GM12891 (cell line): ENCODE data around the gene TRIO.

ENCODE experiments used
- DNase-seq: peaks from one replicate; pipeline ENCODE4 v3.0.0; 2011; ENCODE audit warnings: low spot score; ENCODE audit not compliant: insufficient read length
- FAIRE-seq: peaks from 2 replicates; lab custom pipeline; 2011; peaks lifted over from hg19 to GRCh38; lab: Jason Lieb, UNC
- PAX5 ChIP-seq: IDR thresholded peaks from 2 replicates; pipeline ENCODE4 v1.6.1; 2011; ENCODE audit warnings: low read length, moderate library complexity, mild to moderate bottlenecking; ENCODE audit not compliant: insufficient read depth, severe bottlenecking
- POLR2A ChIP-seq: IDR thresholded peaks from 2 replicates; pipeline ENCODE4 v1.6.1; 2011; ENCODE audit warnings: low read depth, low read length, control low read depth
- POLR2AphosphoS5 ChIP-seq: IDR thresholded peaks from 2 replicates; pipeline ENCODE4 v1.6.1; 2011; ENCODE audit warnings: low read depth, low read length, control low read depth
- POU2F2 ChIP-seq: IDR thresholded peaks from 2 replicates; pipeline ENCODE4 v1.6.1; 2011; ENCODE audit warnings: low read depth, mild to moderate bottlenecking, control low read depth, low read length, moderate library complexity
- SPI1 ChIP-seq: IDR thresholded peaks from 2 replicates; pipeline ENCODE4 v1.6.1; 2011; ENCODE audit warnings: low read depth, low read length, control low read depth
- TAF1 ChIP-seq: IDR thresholded peaks from 2 replicates; pipeline ENCODE4 v1.6.1; 2011; ENCODE audit warnings: low read depth, low read length, control low read depth

Gene TRIO

GRCh38 chr5:14153071-14153864 lies 10.1 kb downstream of the TRIO start:
- FAIRE-seq, result no peak
- no peak for TF ChIP-seq SPI1
- no peak for TF ChIP-seq POLR2A
- no peak for TF ChIP-seq POLR2AphosphoS5
- no peak for TF ChIP-seq TAF1
- TF ChIP-seq PAX5, result no peak
- no peak for TF ChIP-seq POU2F2

GRCh38 chr5:14153932-14154731 lies 11.0 kb downstream of the TRIO start:
- DNase-seq, result no peak
- FAIRE-seq, result peak; percentile 47
- TF ChIP-seq POLR2A (no peak), PAX5 (no peak), POLR2AphosphoS5 (no peak), SPI1 (no peak), POU2F2 (no peak), TAF1 (no peak)

More at GRCh38 chr5:14153071-14153864, 10.1 kb downstream of the TRIO start:
- no peak for DNase-seq

GRCh38 chr5:14155075-14155474 lies 11.9 kb downstream of the TRIO start:
- DNase-seq (no peak), FAIRE-seq (peak; percentile 69)
- peak; percentile 90 for TF ChIP-seq SPI1
- no peak for TF ChIP-seq POLR2AphosphoS5

GRCh38 chr5:14155739-14156138 lies 12.6 kb downstream of the TRIO start:
- no peak for FAIRE-seq
- DNase-seq, result no peak
- TF ChIP-seq POLR2A, result no peak
- no peak for TF ChIP-seq PAX5
- no peak for TF ChIP-seq POLR2AphosphoS5
- TF ChIP-seq SPI1, result no peak
- no peak for TF ChIP-seq TAF1
- TF ChIP-seq POU2F2, result no peak

- DNase-seq (no peak), FAIRE-seq (no peak)
- TF ChIP-seq POLR2AphosphoS5, result no peak
- no peak for TF ChIP-seq SPI1
- no peak for TF ChIP-seq TAF1
- no peak for TF ChIP-seq PAX5
- no peak for TF ChIP-seq POLR2A
- no peak for TF ChIP-seq POU2F2
Measured at GRCh38 chr5:14156290-14156649, 13.1 kb downstream of the TRIO start.

- TF ChIP-seq POLR2A (no peak), POLR2AphosphoS5 (no peak), PAX5 (no peak), POU2F2 (no peak), SPI1 (no peak; the same call in 1 of the 2 replicates), TAF1 (no peak)
- DNase-seq (no peak), FAIRE-seq (peak; percentile 50)
Measured at GRCh38 chr5:14156650-14157492, 13.7 kb downstream of the TRIO start.

- no peak for DNase-seq
- FAIRE-seq, result no peak
- TF ChIP-seq PAX5, result no peak
- TF ChIP-seq POLR2AphosphoS5, result no peak
- no peak for TF ChIP-seq POU2F2
- TF ChIP-seq SPI1, result no peak
- TF ChIP-seq TAF1, result no peak
- no peak for TF ChIP-seq POLR2A
Measured at GRCh38 chr5:14157493-14157782, 14.3 kb downstream of the TRIO start.

- DNase-seq (no peak), FAIRE-seq (no peak)
- TF ChIP-seq TAF1 (no peak), POU2F2 (no peak), PAX5 (no peak), SPI1 (no peak), POLR2AphosphoS5 (no peak), POLR2A (no peak)
Measured at GRCh38 chr5:14158890-14159666, 15.9 kb downstream of the TRIO start.
